H1 (cell line): ENCODE data around the gene C16orf46. TPM values are rescaled to one million over a fixed set of nuclear protein-coding genes. Genes with fewer than 3 reads are reported as not detected.

Source experiments
- CTCF ChIA-PET: fragments of 300-600 bp; sonication (Branson Sonifier 250); formaldehyde crosslinking; loops from one replicate; lab custom pipeline; 2021; ENCODE audit not compliant: partially characterized antibody; lab: Charles Lee
- POLR2A ChIA-PET: fragments of 300-600 bp; sonication (Branson Sonifier 250); formaldehyde crosslinking; loops from one replicate; lab custom pipeline; 2021; ENCODE audit warnings: inconsistent platforms; ENCODE audit not compliant: partially characterized antibody; lab: Charles Lee
- DNase-seq, 2 experiments: peaks; one replicate each; pipeline versions ENCODE4 v3.0.0 to v3.0.0-alpha.2; 2010 to 2022; ENCODE audit warnings: low spot score in 2 of 2, low read depth in 1 of 2, mixed read lengths in 1 of 2
- FAIRE-seq: peaks from 2 replicates; lab custom pipeline; 2011; peaks lifted over from hg19 to GRCh38; lab: Jason Lieb, UNC
- H2AFZ ChIP-seq: 2 replicates; pipeline ENCODE4 v1.8.1; 2012; ENCODE audit warnings: low read length, inconsistent platforms
- H2AK5ac ChIP-seq: 2 replicates; pipeline ENCODE4 v1.6.1; 2013; ENCODE audit warnings: low read depth, low read length
- H2BK120ac ChIP-seq: replicated peaks from 2 replicates; pipeline ENCODE3; 2013; ENCODE audit warnings: low read depth, low read length, inconsistent platforms
- H2BK12ac ChIP-seq: 2 replicates; pipeline ENCODE4 v1.6.1; 2013; ENCODE audit warnings: low read depth, low read length
- H2BK15ac ChIP-seq: 2 replicates; pipeline ENCODE4 v1.6.1; 2013; ENCODE audit warnings: low read length
- H2BK20ac ChIP-seq: 2 replicates; pipeline ENCODE4 v1.6.1; 2013; ENCODE audit warnings: low read length
- H2BK5ac ChIP-seq: 2 replicates; pipeline ENCODE4 v1.6.1; 2013; ENCODE audit warnings: low read depth, low read length
- H3K14ac ChIP-seq: 2 replicates; pipeline ENCODE4 v1.6.1; 2013; ENCODE audit warnings: inconsistent platforms; ENCODE audit not compliant: insufficient read length
- H3K18ac ChIP-seq: 2 replicates; pipeline ENCODE4 v1.6.1; 2013; ENCODE audit warnings: low read length; ENCODE audit errors: extremely low read depth
- H3K23ac ChIP-seq: 2 replicates; pipeline ENCODE4 v1.6.1; 2013; ENCODE audit warnings: inconsistent platforms; ENCODE audit not compliant: insufficient read length
- H3K23me2 ChIP-seq: 2 replicates; pipeline ENCODE4 v1.6.1; 2013; ENCODE audit warnings: low read depth, low read length
- H3K27ac ChIP-seq: 2 replicates; pipeline ENCODE4 v1.6.1; 2011; ENCODE audit warnings: low read depth, low read length, inconsistent platforms
- H3K27me3 ChIP-seq, 4 experiments: replicated peaks in 1 of 4; 1 replicate in 1 of 4; 2 replicates in 3 of 4; pipeline versions ENCODE4 v1.6.1 to v1.8.1; 2011 to 2013; ENCODE audit warnings: low read length in 3 of 4, mild to moderate bottlenecking in 3 of 4, inconsistent platforms in 2 of 4, mixed read lengths in 2 of 4, moderate library complexity in 1 of 4; ENCODE audit not compliant: control insufficient read depth in 3 of 4, insufficient read depth in 3 of 4; ENCODE audit errors: extremely low read depth in 1 of 4
- H3K36me3 ChIP-seq, 4 experiments: 2 replicates each; pipeline versions ENCODE4 v1.6.1 to v1.8.1; 2011 to 2013; ENCODE audit warnings: mild to moderate bottlenecking in 4 of 4, low read length in 3 of 4, moderate library complexity in 2 of 4, control low read depth in 1 of 4, inconsistent platforms in 1 of 4; ENCODE audit not compliant: insufficient read depth in 4 of 4, control insufficient read depth in 2 of 4
- H3K4ac ChIP-seq: replicated peaks from 2 replicates; pipeline ENCODE3; 2013; ENCODE audit warnings: low read length, low read depth, mixed read lengths, inconsistent platforms; ENCODE audit not compliant: insufficient read length
- H3K4me1 ChIP-seq, 4 experiments: replicated peaks in 1 of 4; 1 replicate in 1 of 4; 2 replicates in 3 of 4; pipeline versions ENCODE4 v1.6.1 to v1.8.1; 2011 to 2013; ENCODE audit warnings: low read length in 3 of 4, inconsistent platforms in 2 of 4, mixed read lengths in 1 of 4; ENCODE audit not compliant: insufficient read depth in 4 of 4, control insufficient read depth in 3 of 4
- H3K4me2 ChIP-seq, 2 experiments: 2 replicates each; pipeline versions ENCODE4 v1.6.1 to v1.8.1; 2011 to 2013; ENCODE audit warnings: low read depth in 2 of 2, low read length in 2 of 2, control low read depth in 1 of 2, inconsistent platforms in 1 of 2, mild to moderate bottlenecking in 1 of 2; ENCODE audit not compliant: insufficient read depth in 1 of 2
- H3K4me3 ChIP-seq, 4 experiments: fragments of 200-600, 300-600 bp in 1 of 4; sonication (generic), shearing (Covaris generic), sonication (Bioruptor Twin) in 1 of 4; 2 replicates each; pipeline versions ENCODE4 v1.5.1 to v1.8.1; 2011 to 2016; ENCODE audit warnings: low read length in 4 of 4, low read depth in 3 of 4, control low read depth in 2 of 4, inconsistent platforms in 2 of 4, mild to moderate bottlenecking in 2 of 4, mixed read lengths in 1 of 4, moderate library complexity in 1 of 4; ENCODE audit not compliant: insufficient read depth in 2 of 4; ENCODE audit errors: extremely low read depth in 1 of 4
- H3K56ac ChIP-seq: replicated peaks from 2 replicates; pipeline ENCODE3; 2013; ENCODE audit warnings: low read depth, mild to moderate bottlenecking, mixed read lengths, low read length, inconsistent platforms; ENCODE audit not compliant: insufficient read length
- H3K79me1 ChIP-seq: 2 replicates; pipeline ENCODE4 v1.6.1; 2013; ENCODE audit warnings: low read depth, low read length, control low read depth
- H3K79me2 ChIP-seq, 2 experiments: 2 replicates each; pipeline versions ENCODE4 v1.6.1 to v1.8.1; 2012 to 2013; ENCODE audit warnings: low read length in 2 of 2, mild to moderate bottlenecking in 2 of 2, inconsistent platforms in 1 of 2; ENCODE audit not compliant: insufficient read depth in 2 of 2, control insufficient read depth in 1 of 2
- H3K9ac ChIP-seq, 4 experiments: replicated peaks in 1 of 4; 1 replicate in 1 of 4; 2 replicates in 3 of 4; pipeline versions ENCODE4 v1.6.1 to v1.8.1; 2011 to 2013; ENCODE audit warnings: low read depth in 3 of 4, low read length in 3 of 4, control low read depth in 2 of 4, mild to moderate bottlenecking in 2 of 4, moderate library complexity in 2 of 4, inconsistent platforms in 1 of 4; ENCODE audit errors: extremely low read depth in 1 of 4
- H3K9me3 ChIP-seq, 2 experiments: 2 replicates each; pipeline versions ENCODE4 v1.6.1 to v1.8.1; 2012 to 2013; ENCODE audit warnings: mild to moderate bottlenecking in 2 of 2, moderate library complexity in 2 of 2, control low read depth in 1 of 2, inconsistent platforms in 1 of 2, low read depth in 1 of 2, low read length in 1 of 2, mixed read lengths in 1 of 2; ENCODE audit not compliant: insufficient read depth in 2 of 2
- H4K20me1 ChIP-seq, 2 experiments: replicated peaks in 1 of 2; 2 replicates each; pipeline versions ENCODE3 to v1.8.1; 2011 to 2013; ENCODE audit warnings: inconsistent platforms in 2 of 2, low read length in 2 of 2, mild to moderate bottlenecking in 1 of 2; ENCODE audit not compliant: insufficient read depth in 2 of 2, control insufficient read depth in 1 of 2
- H4K5ac ChIP-seq: 2 replicates; pipeline ENCODE4 v1.6.1; 2013; ENCODE audit warnings: low read length, low read depth, mixed read lengths, inconsistent platforms; ENCODE audit not compliant: insufficient read length
- H4K8ac ChIP-seq: 2 replicates; pipeline ENCODE4 v1.8.0; 2013; ENCODE audit warnings: mild to moderate bottlenecking, moderate library complexity, low read length, inconsistent platforms; ENCODE audit not compliant: insufficient read depth; ENCODE audit errors: extremely low read depth
- H4K91ac ChIP-seq: replicated peaks from 2 replicates; pipeline ENCODE3; 2013; ENCODE audit warnings: low read length, mixed read lengths, inconsistent platforms; ENCODE audit not compliant: insufficient read length
- CHD1 ChIP-seq: IDR thresholded peaks from 2 replicates; pipeline ENCODE4 v1.6.1; 2012; ENCODE audit warnings: low read depth, low read length, improper control_type of control experiment
- CREB1 ChIP-seq: IDR thresholded peaks from 2 replicates; pipeline ENCODE4 v1.6.1; 2012; ENCODE audit warnings: inconsistent platforms
- EP300 ChIP-seq, 2 experiments: IDR thresholded peaks; 1 replicate in 1 of 2; 2 replicates in 1 of 2; pipeline ENCODE4 v1.6.1; 2011 to 2012; ENCODE audit warnings: low read depth in 2 of 2, low read length in 2 of 2, mild to moderate bottlenecking in 2 of 2, borderline replicate concordance in 1 of 2, inconsistent platforms in 1 of 2, moderate library complexity in 1 of 2
- RNF2 ChIP-seq: fragments of 200-900, 300-1000 bp; sonication (generic); IDR thresholded peaks from 2 replicates; pipeline ENCODE4 v1.7.1; 2016; ENCODE audit warnings: borderline replicate concordance, low read depth, mild to moderate bottlenecking, antibody characterized with exemption, low read length; ENCODE audit not compliant: poor library complexity, severe bottlenecking; ENCODE audit errors: missing control alignments
- YY1 ChIP-seq: IDR thresholded peaks from 2 replicates; pipeline ENCODE4 v1.6.1; 2011; ENCODE audit warnings: low read depth, mild to moderate bottlenecking, low read length
- WGBS, 2 experiments: shearing (Covaris generic) in 1 of 2; methylation state at CpG; one replicate each; pipeline versions ENCODE4 v1.1.6 to v1.1.7; 2013 to 2015; ENCODE audit warnings: low lambda C conversion rate in 2 of 2, mixed read lengths in 2 of 2, inconsistent platforms in 1 of 2, low coverage in 1 of 2, missing lambda C conversion rate in 1 of 2; ENCODE audit not compliant: insufficient replicate concordance in 2 of 2, insufficient coverage in 1 of 2, insufficient read length in 1 of 2; ENCODE audit errors: extremely low coverage in 1 of 2, missing lambda C conversion rate in 1 of 2; 5-methylcytosine and 5-hydroxymethylcytosine counted together
- polyA plus RNA-seq, 7 experiments: library from polyadenylated mRNA; depleted of rRNA in 3 of 7; stranded (reverse) in 5 of 7; unstranded in 2 of 7; fragments of >200 nt in 5 of 7; fragments of 200-250 nt in 2 of 7; gene quantifications; 1 replicate in 5 of 7; 2 replicates in 1 of 7; 4 replicates in 1 of 7; pipeline versions ENCODE4 v1.2.1 to v1.2.3, GENCODE V29; 2011 to 2013; ENCODE audit warnings: missing spikeins in 2 of 7, mixed read lengths in 2 of 7
- total RNA-seq: library from RNA; stranded (reverse); fragmentation: NEBNext Ultra II Directional; extraction: Animal tissue kit (Norgen Biotek cat#: 25700); gene quantifications from 2 replicates; pipeline ENCODE4 v1.2.1, GENCODE V29; 2021
- TF ChIP-seq, protein P1 (sequence below), 3 experiments: IDR thresholded peaks; 1 replicate in 2 of 3; 2 replicates in 1 of 3; pipeline versions ENCODE4 v1.5.1 to v1.6.1; 2011; ENCODE audit warnings: low read length in 3 of 3, mild to moderate bottlenecking in 3 of 3, inconsistent platforms in 2 of 3, low read depth in 1 of 3, moderate library complexity in 1 of 3; ENCODE audit not compliant: insufficient read depth in 1 of 3; ENCODE audit errors: control extremely low read depth in 1 of 3
- TF ChIP-seq, protein P2 (sequence below): IDR thresholded peaks from 2 replicates; pipeline ENCODE4 v1.6.1; 2012; ENCODE audit warnings: low read length, inconsistent platforms
- TF ChIP-seq, protein P3 (sequence below): IDR thresholded peaks from 2 replicates; pipeline ENCODE4 v1.6.1; 2011; ENCODE audit warnings: low read depth, mild to moderate bottlenecking, low read length; ENCODE audit not compliant: insufficient read depth

The C16orf46 gene
- total and polyA plus RNA-seq, 2 of the 8 experiments (the other 6 are each of a cell fraction or from before 2014, with no cell fraction given) = 0.48 to 0.60 TPM

DNA sequence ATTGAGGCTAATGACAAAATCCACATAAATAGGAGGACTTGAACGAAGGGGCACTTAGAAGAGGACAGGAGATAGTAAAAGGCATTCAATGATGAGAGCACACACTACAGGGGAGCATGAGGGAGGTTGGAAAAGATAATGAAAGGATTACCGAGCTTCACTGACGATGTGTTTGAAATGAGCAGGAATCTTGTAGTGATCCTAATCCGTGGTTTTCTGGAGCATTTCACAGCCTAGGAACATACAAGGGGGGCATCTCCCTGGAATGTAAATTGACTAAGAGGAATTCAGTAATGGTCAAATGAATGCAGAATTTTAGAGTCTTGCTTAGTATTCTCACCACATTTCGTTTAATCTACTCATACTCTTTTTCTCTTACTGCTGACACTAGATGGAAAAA lies 36.2 kb downstream of the C16orf46 start:
- Histone ChIP-seq H4K20me1 (peaks cover 2 to 11% of the 10 kb centered on the region in 2 experiments), H3K4me1 (peaks cover 0 to 6% (median 2%) of the 10 kb centered on the region in 4 experiments; a peak in 4 of 7 replicates), H3K4ac (no peak overlapping the region), H3K4me3 (no peak overlapping the region), H3K27ac (no peak overlapping the region), H3K18ac (no peak overlapping the region), H3K36me3 (peaks cover 14 to 61% (median 43%) of the 10 kb centered on the region in 4 experiments), H2AK5ac (no peak overlapping the region), H2BK20ac (no peak overlapping the region), H3K27me3 (no peaks in the 10 kb centered on the region), H3K23me2 (peaks cover 2% of the 10 kb centered on the region), H3K14ac (no peak overlapping the region), H4K8ac (no peak overlapping the region), H3K79me2 (peaks cover 6 to 47% of the 10 kb centered on the region in 2 experiments), H4K91ac (no peak overlapping the region), H2AFZ (no peak overlapping the region), H2BK12ac (no peak overlapping the region), H3K9ac (no peak overlapping the region), H3K4me2 (no peak overlapping the region), H2BK15ac (no peak overlapping the region), H4K5ac (no peak overlapping the region), H2BK120ac (no peak overlapping the region), H2BK5ac (no peak overlapping the region), H3K9me3 (no peaks in the 10 kb centered on the region), H3K56ac (no peak overlapping the region), H3K23ac (no peak overlapping the region), H3K79me1 (peaks cover 6% of the 10 kb centered on the region)
- 91% methylated on average over 5 of the region's 5 CpGs; no CpG with 5 or more reads in 1 of the 2 experiments for WGBS, 2 experiments
- ChIA-PET CTCF (interaction anchor here (0.9 to 1.3 kb wide), 2 partner anchors 27 to 36 kb away, joined by 3 read pairs; no protein-coding TSS in a partner anchor), POLR2A (interaction anchor here (1.0 kb wide), 1 partner anchor 34 kb away, joined by 3 read pairs; no protein-coding TSS in a partner anchor)
- FAIRE-seq (no peak), DNase-seq (no peak)
- TF ChIP-seq CREB1 = no peak
- TF ChIP-seq, protein P1, sequence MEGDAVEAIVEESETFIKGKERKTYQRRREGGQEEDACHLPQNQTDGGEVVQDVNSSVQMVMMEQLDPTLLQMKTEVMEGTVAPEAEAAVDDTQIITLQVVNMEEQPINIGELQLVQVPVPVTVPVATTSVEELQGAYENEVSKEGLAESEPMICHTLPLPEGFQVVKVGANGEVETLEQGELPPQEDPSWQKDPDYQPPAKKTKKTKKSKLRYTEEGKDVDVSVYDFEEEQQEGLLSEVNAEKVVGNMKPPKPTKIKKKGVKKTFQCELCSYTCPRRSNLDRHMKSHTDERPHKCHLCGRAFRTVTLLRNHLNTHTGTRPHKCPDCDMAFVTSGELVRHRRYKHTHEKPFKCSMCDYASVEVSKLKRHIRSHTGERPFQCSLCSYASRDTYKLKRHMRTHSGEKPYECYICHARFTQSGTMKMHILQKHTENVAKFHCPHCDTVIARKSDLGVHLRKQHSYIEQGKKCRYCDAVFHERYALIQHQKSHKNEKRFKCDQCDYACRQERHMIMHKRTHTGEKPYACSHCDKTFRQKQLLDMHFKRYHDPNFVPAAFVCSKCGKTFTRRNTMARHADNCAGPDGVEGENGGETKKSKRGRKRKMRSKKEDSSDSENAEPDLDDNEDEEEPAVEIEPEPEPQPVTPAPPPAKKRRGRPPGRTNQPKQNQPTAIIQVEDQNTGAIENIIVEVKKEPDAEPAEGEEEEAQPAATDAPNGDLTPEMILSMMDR (IDR thresholded peaks at IDR 0.05; ENCODE audit: control extremely low read depth in 1 of 3, insufficient read depth in 1 of 3, low read depth in 1 of 3, low read length in 3 of 3) = no peak
- TF ChIP-seq EP300 (IDR thresholded peaks at IDR 0.05; ENCODE audit: borderline replicate concordance in 1 of 2, low read depth in 2 of 2, low read length in 2 of 2) = no peak
- TF ChIP-seq, protein P2, sequence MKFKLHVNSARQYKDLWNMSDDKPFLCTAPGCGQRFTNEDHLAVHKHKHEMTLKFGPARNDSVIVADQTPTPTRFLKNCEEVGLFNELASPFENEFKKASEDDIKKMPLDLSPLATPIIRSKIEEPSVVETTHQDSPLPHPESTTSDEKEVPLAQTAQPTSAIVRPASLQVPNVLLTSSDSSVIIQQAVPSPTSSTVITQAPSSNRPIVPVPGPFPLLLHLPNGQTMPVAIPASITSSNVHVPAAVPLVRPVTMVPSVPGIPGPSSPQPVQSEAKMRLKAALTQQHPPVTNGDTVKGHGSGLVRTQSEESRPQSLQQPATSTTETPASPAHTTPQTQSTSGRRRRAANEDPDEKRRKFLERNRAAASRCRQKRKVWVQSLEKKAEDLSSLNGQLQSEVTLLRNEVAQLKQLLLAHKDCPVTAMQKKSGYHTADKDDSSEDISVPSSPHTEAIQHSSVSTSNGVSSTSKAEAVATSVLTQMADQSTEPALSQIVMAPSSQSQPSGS = no peak
- no peak for TF ChIP-seq YY1
- no peak for TF ChIP-seq CHD1
- no peak for TF ChIP-seq RNF2
- TF ChIP-seq, protein P3, sequence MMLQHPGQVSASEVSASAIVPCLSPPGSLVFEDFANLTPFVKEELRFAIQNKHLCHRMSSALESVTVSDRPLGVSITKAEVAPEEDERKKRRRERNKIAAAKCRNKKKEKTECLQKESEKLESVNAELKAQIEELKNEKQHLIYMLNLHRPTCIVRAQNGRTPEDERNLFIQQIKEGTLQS = no peak
